Measurements from ENCODE around the gene NXPE4.
"Not testable (repeated sequence)": the region's sequence is repeated elsewhere in the genome, so short reads cannot be mapped to it uniquely, and the experiment has no call there.

The NXPE4 gene

DNA sequence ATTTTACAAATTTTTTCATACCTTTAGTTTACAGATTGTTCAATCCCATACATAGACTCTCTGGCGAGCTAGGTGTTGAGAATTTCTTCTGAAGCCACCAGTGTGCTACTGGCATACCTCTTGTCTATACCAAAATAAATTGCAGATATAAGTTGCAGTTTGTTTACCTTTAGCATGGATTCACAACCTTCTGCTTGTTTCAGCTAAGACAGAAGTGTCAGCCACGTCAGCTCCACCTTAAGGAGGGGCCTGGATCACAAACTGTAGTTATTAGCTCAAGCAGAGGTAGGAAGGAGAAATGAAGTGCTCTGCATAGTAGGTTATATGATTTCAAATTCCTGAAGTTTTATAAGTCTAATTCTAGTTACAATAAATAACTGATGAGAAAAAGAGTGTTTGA lies at the start of gene NXPE4:
Gene NXPE4, minus strand, starts transcription at position 216 of the 400 bp plus-strand sequence. CDS start 1,027 bp downstream, outside the sequence.
- DNase-seq (no peak), ATAC-seq (no peak)

- not testable (repeated sequence) for DNase-seq, ATAC-seq
These were observed 43.9 kb upstream of the NXPE4 start for GRCh38 chr11:114639440-114639839.

DNA sequence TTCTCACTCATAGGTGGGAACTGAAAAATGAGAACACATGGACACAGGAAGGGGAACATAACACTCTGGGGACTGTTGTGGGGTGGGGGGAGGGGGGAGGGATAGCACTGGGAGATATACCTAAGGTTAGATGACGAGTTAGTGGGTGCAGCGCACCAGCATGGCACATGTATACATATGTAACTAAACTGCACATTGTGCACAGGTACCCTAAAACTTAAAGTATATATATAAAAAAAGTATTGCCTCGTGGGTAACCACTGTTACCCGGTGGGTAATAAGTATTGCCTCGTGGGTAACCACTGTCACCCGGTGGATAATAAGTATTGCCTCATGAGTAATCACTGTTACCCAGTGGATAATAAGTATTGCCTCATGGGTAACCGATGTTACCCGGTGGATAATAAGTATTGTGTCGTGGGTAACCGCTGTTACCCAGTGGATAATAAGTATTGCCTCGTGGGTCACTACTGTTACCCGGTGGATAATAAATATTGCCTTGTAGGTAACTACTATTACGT lies 35.9 kb upstream of the NXPE4 start:
- not testable (repeated sequence) for DNase-seq, ATAC-seq

- DNase-seq, result no peak
These were observed 29.7 kb upstream of the NXPE4 start for GRCh38 chr11:114625294-114625693.

GRCh38 chr11:114624455-114625207 lies 29.0 kb upstream of the NXPE4 start:
- DNase-seq, result no peak

More at GRCh38 chr11:114625294-114625693, 29.7 kb upstream of the NXPE4 start:
- no peak for ATAC-seq

DNA sequence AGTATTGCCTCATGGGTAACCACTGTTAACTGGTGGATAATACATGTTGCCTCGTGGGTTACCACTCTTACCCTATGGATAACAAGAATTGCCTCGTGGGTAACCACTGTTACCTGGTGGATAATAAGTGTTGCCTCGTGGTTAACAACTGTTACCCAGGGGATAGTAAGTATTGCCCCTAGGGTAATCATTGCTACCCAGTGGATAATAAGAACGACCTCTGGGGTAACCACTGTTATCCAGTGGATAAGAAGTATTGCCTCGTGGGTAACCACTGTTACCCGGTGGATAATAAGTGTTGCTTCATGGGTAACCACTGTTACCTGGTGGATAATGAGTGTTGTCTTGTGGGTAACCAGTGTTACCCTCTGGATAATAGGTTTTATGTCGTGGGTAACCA lies 28.1 kb upstream of the NXPE4 start:
- no peak for DNase-seq
- no peak for ATAC-seq

More at GRCh38 chr11:114624455-114625207, 29.0 kb upstream of the NXPE4 start:
- no peak for ATAC-seq

GRCh38 chr11:114622858-114623257 lies 27.3 kb upstream of the NXPE4 start:
- DNase-seq (no peak), ATAC-seq (no peak)

- ATAC-seq (no peak), DNase-seq (no peak)
These were observed 26.6 kb upstream of the NXPE4 start for GRCh38 chr11:114621950-114622809.

GRCh38 chr11:114621072-114621471 lies 25.5 kb upstream of the NXPE4 start:
- DNase-seq, result no peak
- no peak for ATAC-seq

DNA sequence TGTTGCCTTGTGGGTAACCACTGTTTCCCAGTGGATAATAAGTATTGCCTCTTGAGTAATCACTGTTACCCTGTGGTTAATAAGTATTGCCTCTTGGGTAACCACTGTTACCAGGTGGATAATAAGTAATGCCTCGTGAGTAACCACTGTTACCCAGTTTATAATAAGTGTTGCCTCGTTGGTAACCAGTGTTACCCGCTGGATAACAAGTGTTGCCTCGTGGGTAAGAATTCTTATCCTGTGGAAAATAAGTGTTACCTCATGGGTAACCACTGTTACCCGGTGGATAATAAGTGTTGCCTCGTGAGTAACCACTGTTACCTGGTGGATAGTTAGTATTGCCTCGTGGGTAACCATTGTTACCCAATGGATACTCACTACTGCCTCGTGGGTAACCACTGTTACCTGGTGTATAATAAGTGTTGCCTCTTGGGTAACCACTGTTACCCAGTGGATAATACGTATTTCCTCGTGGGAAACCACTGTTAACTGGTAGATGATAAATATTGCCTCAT lies 24.1 kb upstream of the NXPE4 start:
- DNase-seq (no peak), ATAC-seq (no peak)

GRCh38 chr11:114618139-114618538 lies 22.6 kb upstream of the NXPE4 start:
- DNase-seq, result no peak
- no peak for ATAC-seq

DNA sequence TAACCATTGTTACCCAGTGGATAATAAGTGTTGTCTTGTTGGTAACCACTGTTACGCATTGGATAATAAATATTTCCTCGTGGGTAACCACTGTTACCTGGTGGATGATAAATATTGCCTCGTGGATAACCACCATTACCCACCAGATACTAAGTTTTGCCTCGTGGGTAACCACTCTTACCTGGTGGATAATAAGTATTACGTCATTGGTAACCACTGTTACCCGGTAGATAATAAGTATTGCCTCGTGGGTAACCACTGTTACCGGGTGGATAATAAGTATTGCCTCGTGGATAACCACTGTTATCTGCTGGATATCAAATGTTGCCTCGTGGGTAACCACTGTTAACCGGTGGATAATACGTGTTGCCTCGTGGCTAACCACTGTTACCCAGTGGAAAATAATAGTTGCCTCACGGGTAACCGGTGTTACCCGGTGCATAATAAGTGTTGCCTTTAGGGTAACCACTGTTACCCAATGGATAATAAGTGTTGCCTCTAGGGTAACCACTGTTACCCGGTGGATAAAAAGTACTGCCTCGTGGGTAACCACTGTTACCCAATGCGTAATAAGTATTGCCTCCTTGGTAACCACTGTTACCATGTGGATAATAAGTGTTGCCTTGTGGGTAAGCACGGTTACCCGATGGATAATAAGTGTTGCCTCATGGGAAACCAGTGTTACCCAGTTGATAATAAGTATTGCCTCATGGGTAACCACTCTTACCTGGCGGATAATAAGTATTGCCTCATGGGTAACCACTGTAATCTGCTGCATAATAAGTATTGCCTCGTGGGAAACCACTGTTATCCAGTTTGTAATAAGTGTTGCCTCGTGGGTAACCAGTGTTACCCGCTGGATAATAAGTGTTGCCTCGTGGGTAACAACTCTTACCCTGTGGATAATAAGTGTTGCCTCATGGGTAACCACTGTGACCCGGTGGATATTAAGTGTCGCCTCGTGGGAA lies 21.9 kb upstream of the NXPE4 start:
- no peak for ATAC-seq
- no peak for DNase-seq

DNA sequence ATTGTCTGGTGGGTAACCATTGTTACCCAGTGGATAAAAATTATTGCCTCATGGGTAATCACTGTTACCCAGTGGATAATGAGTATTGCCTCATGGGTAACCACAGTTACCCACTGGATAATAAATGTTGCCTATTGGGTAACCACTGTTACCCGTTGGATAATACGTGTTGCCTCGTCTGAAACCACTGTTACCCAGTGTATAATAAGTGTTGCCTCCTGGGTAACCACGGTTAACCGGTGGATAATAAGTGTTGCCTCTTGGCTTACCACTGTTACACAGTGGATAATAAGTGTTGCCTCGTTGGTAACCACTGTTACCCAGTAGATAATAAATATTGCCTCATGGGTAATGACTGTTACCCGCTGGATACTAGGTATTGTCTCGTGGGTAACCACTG lies 20.9 kb upstream of the NXPE4 start:
- ATAC-seq (no peak), DNase-seq (no peak)

DNA sequence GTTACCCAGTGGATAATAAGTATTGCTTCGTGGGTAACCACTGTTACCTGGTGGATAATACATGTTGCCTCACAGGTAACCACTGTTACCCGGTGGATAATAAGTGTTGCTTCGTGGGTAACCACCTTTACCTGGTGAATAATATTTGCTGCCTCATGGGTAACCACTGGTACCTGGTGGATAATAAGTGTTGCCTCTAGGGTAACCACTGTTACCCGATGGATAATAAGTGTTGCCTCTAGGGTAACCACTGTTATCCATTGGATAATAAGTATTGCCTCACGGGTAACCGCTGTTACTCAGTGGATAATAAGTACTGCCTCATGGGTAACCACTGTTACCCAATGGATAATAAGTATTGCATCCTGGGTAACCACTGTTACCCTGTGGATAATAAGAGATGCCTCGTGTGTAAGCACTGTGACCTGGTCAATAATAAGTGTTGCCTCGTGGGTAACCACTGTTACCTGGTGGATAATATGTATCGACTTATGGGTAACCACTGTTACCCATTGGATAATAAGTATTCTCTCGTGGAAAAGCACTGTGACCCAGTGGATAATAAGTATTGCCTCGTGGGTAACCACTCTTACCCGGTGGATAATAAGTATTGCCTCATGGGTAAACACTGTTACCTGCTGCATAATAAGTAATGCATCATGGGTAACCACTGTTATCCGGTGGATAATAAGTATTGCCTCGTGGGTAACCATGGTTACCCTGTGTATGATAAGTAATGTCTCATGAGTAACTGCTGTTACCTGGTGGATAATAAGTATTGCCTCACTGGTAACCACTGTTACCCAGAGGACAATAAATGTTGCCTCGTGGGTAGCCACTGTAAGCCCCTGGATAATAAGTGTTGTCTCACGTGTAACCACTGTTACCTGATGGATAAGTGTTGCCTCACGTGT lies 20.1 kb upstream of the NXPE4 start:
- no peak for DNase-seq
- no peak for ATAC-seq

DNA sequence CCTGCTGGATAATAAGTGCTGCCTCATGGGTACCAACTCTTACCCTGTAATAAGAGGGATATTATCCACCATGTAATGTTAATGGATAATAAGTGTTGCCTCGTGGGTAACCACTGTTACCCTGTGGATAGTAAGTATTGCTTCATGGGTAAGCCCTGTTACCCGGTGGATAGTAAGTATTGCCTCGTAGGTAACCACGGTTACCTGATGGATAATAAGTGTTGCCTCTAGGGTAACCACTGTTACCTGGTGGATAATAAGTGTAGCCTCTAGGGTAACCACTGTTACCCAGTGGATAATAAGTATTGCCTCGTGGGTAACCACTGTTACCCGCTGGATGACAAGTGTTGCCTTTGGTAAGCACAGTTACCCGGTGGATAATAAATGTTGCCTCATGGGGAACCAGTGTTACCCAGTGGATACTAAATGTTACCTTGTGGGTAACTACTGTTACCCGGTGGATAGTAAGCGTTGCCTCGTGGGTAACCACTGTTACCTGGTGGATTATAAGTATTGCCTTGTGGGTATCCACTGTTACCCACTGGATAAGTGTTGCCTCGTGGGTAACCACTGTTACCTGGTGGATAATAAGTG lies 18.6 kb upstream of the NXPE4 start:
- DNase-seq (no peak), ATAC-seq (no peak)

DNA sequence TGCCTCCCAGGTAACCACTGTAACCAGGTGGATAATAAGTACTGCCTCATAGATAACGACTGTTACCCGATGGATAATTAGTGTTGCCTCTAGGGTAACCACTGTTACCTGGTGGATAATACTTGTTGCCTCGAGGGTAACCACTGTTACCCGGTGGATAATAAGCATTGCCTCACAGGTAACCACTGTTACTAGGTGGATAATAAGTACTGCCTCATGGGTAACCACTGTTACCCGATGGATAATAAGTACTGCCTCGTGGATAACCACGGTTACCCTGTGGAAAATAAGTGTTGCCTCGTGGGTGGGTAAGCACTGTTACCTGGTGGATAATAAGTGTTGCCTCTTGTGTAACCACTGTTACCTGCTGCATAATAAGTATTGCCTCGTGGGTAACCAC lies 17.5 kb upstream of the NXPE4 start:
- DNase-seq, ATAC-seq: not testable (repeated sequence)

DNA sequence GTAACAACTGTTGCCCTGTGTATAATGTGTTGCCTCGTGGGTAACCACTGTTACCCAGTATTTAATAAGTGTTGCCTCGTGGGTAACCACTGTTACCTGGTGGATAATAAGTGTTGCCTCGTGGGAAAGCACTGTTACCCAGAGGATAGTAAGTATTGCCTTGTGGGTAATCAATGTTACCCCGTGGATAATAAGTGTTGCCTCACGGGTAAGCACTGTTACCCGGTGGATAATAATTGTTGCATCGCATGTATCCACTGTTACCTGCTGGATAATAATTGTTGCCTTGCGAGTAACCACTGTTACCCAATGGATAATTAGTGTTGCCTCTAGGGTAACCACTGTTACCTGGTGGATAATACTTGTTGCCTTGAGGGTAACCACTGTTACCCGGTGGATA lies 17.1 kb upstream of the NXPE4 start:
- ATAC-seq (no peak), DNase-seq (no peak)

GRCh38 chr11:114612199-114612598 lies 16.6 kb upstream of the NXPE4 start:
- not testable (repeated sequence) for ATAC-seq, DNase-seq

DNA sequence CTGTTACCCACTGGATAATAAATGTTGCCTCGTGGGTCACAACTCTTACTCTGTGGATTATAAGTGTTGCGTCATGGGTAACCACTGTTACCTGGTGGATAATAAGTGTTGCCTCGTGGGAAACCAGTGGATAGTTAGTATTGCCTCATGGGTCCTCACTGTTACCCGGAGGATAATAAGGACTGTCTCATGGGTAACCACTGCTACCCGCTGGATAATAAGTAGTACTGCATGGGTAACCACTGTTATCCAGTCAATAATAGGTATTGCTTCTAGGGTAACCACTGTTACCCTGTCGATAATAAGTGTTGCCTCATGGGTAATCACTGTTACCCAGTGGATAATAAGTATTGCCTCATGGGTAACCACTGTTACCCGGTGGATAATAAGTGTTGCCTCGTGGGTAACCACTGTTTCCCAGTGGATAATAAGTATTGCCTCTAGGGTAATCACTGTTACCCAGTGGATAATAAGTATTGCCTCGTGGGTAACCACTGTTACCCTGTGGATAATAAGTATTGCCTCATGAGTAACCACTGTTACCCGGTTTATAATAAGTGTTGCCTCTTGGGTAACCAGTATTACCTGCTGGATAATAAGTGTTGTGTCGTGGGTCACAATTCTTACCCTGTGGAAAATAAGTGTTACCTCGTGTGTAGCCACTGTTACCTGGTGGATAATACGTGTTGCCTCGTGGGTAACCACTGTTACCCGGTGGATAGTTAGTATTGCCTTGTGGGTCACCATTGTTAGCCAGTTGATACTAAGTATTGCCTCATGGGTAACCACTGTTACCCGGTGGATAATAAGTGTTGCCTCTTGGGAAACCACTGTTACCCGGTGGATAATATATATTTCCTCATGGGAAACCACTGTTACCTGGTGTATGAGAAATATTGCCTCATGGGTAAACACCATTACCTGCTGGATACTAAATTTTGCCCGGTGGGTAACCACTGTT lies 15.7 kb upstream of the NXPE4 start:
- ATAC-seq, result no peak

More for the DNA sequence above, 15.7 kb upstream of the NXPE4 start:
- no peak for DNase-seq
